Pulmonary artery endothelial cell (primary cell): ENCODE data around the gene CCDC172. TPM values are rescaled to one million over a fixed set of nuclear protein-coding genes. Genes with fewer than 3 reads are reported as not detected.

Experiments used
- DNase-seq: peaks from one replicate; pipeline ENCODE4 v3.0.0-alpha.2; 2011; ENCODE audit warnings: low read depth, low spot score
- total RNA-seq: library from RNA; depleted of rRNA; stranded (reverse); fragments of >200 nt; gene quantifications from 2 replicates; pipeline ENCODE4 v1.2.3, GENCODE V29; 2014

Gene CCDC172
- total RNA-seq, 1 donor from 2014 or later, result not detected

DNA sequence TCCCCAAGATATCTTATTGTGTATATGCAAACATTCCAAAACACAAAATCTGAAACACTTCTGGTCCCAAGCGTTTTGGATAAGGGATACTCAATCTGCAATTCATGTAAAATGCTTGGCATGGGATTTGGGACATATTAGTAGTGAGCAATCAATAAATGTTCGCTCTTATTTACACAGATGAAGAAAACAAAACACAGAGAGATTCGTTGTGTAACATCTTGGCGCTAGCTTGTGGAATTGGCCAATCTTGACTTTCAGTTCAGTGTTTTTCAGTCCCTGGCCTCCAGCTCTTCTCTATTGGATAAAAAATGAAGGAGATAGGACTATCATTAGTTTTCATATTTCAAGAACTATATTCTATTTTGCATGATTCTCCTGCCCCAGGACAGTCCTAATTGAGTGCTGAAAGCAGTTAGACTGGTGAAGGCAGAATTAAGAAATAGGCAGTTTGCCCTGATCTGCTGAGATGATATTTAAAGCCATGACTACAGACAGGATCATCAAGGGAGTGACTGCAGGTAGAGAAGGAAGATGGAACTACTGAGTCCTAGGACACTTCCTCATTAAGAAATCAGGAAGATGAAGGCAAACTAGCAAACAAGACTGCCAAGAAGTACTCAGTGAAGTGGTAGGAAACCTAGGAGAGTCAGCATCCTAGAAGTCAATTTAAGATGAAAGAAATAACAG is 105.2 kb downstream of the CCDC172 start:
- no peak for DNase-seq

Other genes starting within 250 kb of the CCDC172 start
- 0.07 and 2.1 TPM in 2 replicates for gene GFRA1, start 51.2 kb upstream of the CCDC172 start, total RNA-seq
- gene PNLIPRP3, start 103.4 kb downstream of the CCDC172 start, total RNA-seq, result not detected in 2 replicates
- not detected in 2 replicates for gene PNLIP, start 221.5 kb downstream of the CCDC172 start, total RNA-seq